Natural killer cell (primary cell): ENCODE measurements around the gene IGFBPL1. TPM values are rescaled to one million over a fixed set of nuclear protein-coding genes. Genes with fewer than 3 reads are reported as not detected.

Source experiments
- ATAC-seq, 3 donors: fragments of 150-1000 bp in 2 of 3; fragments of 200-7000 bp in 1 of 3; cut with Tn5 transposase; 1 replicate in 1 of 3; 2 replicates in 2 of 3; pipeline ENCODE4 v1.10.0; 2021; ENCODE audit warnings: mild to moderate bottlenecking in 2 of 3, moderate library complexity in 2 of 3
- DNase-seq, 2 donors: peaks; one replicate each; pipeline versions ENCODE4 v3.0.0 to v3.0.0-alpha.2; 2013 to 2021; ENCODE audit warnings: mixed read lengths in 1 of 2
- H3K27ac ChIP-seq: one replicate; pipeline ENCODE4 v1.5.1; 2013; ENCODE audit warnings: mild to moderate bottlenecking, low read length
- H3K27me3 ChIP-seq: one replicate; pipeline ENCODE4 v1.6.1; 2013; ENCODE audit warnings: low read length; ENCODE audit not compliant: control insufficient read depth, insufficient read depth
- H3K36me3 ChIP-seq: one replicate; pipeline ENCODE4 v1.6.1; 2013; ENCODE audit warnings: low read length; ENCODE audit not compliant: control insufficient read depth, insufficient read depth
- H3K4me1 ChIP-seq: one replicate; pipeline ENCODE4 v1.6.1; 2013; ENCODE audit warnings: low read length; ENCODE audit not compliant: control insufficient read depth, insufficient read depth
- H3K4me3 ChIP-seq: one replicate; pipeline ENCODE4 v1.5.1; 2013; ENCODE audit warnings: low read length
- H3K9me3 ChIP-seq: one replicate; pipeline ENCODE4 v1.6.1; 2013; ENCODE audit warnings: low read length; ENCODE audit not compliant: control insufficient read depth, insufficient read depth
- H3K27ac Mint-ChIP-seq, 2 donors: one replicate each; pipeline ENCODE4 v1.8.0; 2022; ENCODE audit warnings: mild to moderate bottlenecking in 2 of 2, mixed read lengths in 2 of 2, moderate library complexity in 1 of 2
- H3K27me3 Mint-ChIP-seq, 2 donors: one replicate each; pipeline ENCODE4 v1.8.0; 2022; ENCODE audit warnings: low read depth in 2 of 2, mixed read lengths in 2 of 2
- H3K36me3 Mint-ChIP-seq: one replicate; pipeline ENCODE4 v1.8.0; 2022; ENCODE audit warnings: mixed read lengths
- H3K4me1 Mint-ChIP-seq, 2 donors: one replicate each; pipeline ENCODE4 v1.8.0; 2022; ENCODE audit warnings: mixed read lengths in 2 of 2
- H3K4me3 Mint-ChIP-seq: one replicate; pipeline ENCODE4 v1.8.0; 2022; ENCODE audit warnings: mild to moderate bottlenecking, moderate library complexity, mixed read lengths
- H3K9me3 Mint-ChIP-seq, 2 donors: one replicate each; pipeline ENCODE4 v1.8.0; 2022; ENCODE audit warnings: mixed read lengths in 2 of 2
- WGBS: methylation state at CpG from one replicate; pipeline ENCODE4 v1.1.7; 2013; ENCODE audit warnings: missing lambda C conversion rate; ENCODE audit not compliant: insufficient coverage; 5-methylcytosine and 5-hydroxymethylcytosine counted together
- intact Hi-C: fragments of 100-400 bp; cut with micrococcal nuclease; formaldehyde crosslinking; loops from one replicate; pipeline ENCODE4 v1.14.2; 2022
- total RNA-seq, 4 donors: library from RNA; stranded (reverse); fragments of 120-200 nt in 1 of 4; gene quantifications; one replicate each; pipeline versions ENCODE4 v1.2.3 to v1.2.4, GENCODE V29; 2013 to 2022
- TF ChIP-seq, protein P1 (sequence below): fragments of 200-600 bp; IDR thresholded peaks from one replicate; pipeline ENCODE4 v1.8.0; 2022; ENCODE audit warnings: antibody characterized with exemption

IGFBPL1 gene
- total RNA-seq, 3 donors from 2014 or later (not counting 1 experiment from before 2014, with no cell fraction given): not detected

DNA sequence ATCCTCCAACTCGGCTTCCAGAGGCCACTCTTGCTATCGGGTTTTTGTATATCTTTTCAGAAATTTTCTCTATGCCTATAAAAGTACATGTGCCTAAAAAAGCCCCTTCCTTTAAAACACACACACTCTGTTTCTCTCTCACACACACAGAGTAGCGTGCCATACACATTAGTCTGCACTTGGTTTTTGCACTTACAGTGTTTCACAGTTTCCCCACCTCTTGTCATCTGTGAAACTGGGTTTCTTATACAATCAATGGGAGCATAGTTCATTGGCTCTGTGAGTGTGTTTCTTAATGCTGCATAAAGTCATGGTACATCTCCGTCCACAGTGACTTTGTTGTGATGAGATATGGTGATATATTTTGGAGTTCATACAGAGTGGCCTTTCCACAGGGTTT lies 664 bp upstream of the IGFBPL1 start:
- intact Hi-C loops: no loop called here
- H3K4me3 Mint-ChIP-seq: peak overlapping the region; percentile 55
- TF ChIP-seq, protein P1, sequence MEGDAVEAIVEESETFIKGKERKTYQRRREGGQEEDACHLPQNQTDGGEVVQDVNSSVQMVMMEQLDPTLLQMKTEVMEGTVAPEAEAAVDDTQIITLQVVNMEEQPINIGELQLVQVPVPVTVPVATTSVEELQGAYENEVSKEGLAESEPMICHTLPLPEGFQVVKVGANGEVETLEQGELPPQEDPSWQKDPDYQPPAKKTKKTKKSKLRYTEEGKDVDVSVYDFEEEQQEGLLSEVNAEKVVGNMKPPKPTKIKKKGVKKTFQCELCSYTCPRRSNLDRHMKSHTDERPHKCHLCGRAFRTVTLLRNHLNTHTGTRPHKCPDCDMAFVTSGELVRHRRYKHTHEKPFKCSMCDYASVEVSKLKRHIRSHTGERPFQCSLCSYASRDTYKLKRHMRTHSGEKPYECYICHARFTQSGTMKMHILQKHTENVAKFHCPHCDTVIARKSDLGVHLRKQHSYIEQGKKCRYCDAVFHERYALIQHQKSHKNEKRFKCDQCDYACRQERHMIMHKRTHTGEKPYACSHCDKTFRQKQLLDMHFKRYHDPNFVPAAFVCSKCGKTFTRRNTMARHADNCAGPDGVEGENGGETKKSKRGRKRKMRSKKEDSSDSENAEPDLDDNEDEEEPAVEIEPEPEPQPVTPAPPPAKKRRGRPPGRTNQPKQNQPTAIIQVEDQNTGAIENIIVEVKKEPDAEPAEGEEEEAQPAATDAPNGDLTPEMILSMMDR: no peak

DNA sequence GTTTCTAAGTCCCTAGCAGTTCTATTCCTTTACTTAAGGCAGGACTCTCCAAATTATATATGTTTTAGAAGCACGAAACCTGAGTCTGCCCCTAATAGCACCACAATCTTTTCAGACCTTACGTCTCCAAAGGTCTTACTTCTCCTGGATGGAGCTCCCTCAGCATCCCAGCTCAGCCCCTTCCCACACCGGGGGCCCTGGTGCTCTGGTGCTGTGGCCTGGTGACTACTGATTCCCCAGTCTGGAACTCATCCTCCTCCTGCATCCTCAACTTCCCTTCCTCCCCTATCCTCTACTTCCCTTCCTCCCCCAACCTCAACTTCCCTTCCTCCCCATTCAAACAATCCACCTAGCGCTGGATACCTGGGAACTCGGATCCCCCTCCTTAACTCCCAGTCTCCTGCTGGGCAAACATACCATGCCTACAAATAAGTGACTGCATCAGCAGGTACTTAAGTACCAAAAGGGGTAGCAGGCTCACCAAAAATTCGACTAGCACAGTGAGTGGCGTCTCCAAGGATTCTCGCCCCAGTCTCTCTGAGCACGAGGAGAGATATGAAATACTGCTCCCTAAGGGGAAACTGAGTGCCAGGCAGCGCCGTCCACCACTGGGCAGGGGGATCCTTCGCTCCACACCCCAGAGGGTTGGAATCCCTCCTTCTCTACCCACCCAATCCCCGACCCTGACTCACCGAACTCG lies 831 bp downstream of the IGFBPL1 start:
- ATAC-seq (no peak), DNase-seq (no peak)
- TF ChIP-seq, protein P1: no peak
- peak overlapping the region; percentile 67 for H3K4me3 Mint-ChIP-seq
- intact Hi-C loops: no loop called here
- H3K36me3 ChIP-seq: no peaks in the 10 kb centered on the region
- H3K27me3 ChIP-seq: peaks cover 20% of the 10 kb centered on the region
- H3K4me1 Mint-ChIP-seq: peaks cover 0 to 5% of the 10 kb centered on the region in 2 donors
- no peak overlapping the region for H3K27ac Mint-ChIP-seq
- H3K4me3 ChIP-seq: no peak overlapping the region
- no peaks in the 10 kb centered on the region for H3K4me1 ChIP-seq
- no peaks in the 10 kb centered on the region for H3K9me3 ChIP-seq
- WGBS: 46% methylated on average over 15 of the region's 15 CpGs
- no peak overlapping the region for H3K27ac ChIP-seq
- H3K27me3 Mint-ChIP-seq: peaks cover 42 to 66% of the 10 kb centered on the region in 2 donors
- H3K36me3 Mint-ChIP-seq: no peaks in the 10 kb centered on the region
- no peaks in the 10 kb centered on the region for H3K9me3 Mint-ChIP-seq

More for the DNA sequence above, 664 bp upstream of the IGFBPL1 start:
- DNase-seq (no peak), ATAC-seq (no peak)
- H3K27ac ChIP-seq: no peak overlapping the region
- peaks cover 20% of the 10 kb centered on the region for H3K27me3 ChIP-seq
- peaks cover 0 to 5% of the 10 kb centered on the region in 2 donors for H3K4me1 Mint-ChIP-seq
- H3K9me3 ChIP-seq: no peaks in the 10 kb centered on the region
- no peaks in the 10 kb centered on the region for H3K36me3 Mint-ChIP-seq
- H3K36me3 ChIP-seq: no peaks in the 10 kb centered on the region
- no peak overlapping the region for H3K4me3 ChIP-seq
- WGBS: 73% methylated on average over 4 of the region's 4 CpGs
- peaks cover 39 to 53% of the 10 kb centered on the region in 2 donors for H3K27me3 Mint-ChIP-seq
- no peaks in the 10 kb centered on the region for H3K4me1 ChIP-seq
- no peak overlapping the region for H3K27ac Mint-ChIP-seq
- no peaks in the 10 kb centered on the region for H3K9me3 Mint-ChIP-seq

DNA sequence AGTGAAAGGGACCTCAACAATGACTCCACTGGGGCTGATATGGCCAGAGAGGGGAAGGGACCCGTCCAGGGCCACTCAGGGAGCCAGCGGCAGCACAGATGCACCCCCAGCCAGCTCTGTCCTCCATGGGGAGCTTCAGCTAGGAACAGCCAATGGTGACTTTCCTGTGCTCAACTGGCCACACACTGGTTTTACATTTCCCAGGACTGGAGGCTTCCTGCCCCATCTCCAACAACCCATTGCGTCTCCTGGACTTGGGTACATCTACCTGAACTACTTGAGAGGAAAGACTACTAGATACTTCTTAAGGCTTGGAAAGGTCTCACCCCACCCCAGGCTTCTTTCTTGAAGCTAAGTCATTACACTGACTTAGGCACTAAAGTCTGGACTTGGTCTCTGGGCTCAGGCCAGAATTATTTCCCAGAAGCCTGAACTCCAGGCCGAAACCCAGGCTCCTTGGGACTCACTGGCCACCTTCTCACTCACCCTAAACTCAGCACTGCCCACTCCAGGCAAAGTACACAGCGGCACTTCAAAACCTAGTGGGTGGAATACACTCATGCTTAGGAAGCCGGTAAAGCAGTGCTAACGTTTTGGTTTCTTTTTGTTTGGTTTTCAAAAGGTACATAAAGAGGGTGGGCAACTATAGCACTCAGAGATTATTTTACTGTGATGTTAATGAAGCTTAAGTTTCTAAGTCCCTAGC lies 1.5 kb downstream of the IGFBPL1 start:
- no peaks in the 10 kb centered on the region for H3K4me1 ChIP-seq
- no peaks in the 10 kb centered on the region for H3K9me3 ChIP-seq
- Mint-ChIP-seq H3K36me3 (no peaks in the 10 kb centered on the region), H3K27me3 (peaks cover 37 to 62% of the 10 kb centered on the region in 2 donors), H3K27ac (no peak overlapping the region), H3K4me3 (peak overlapping the region; percentile 67), H3K4me1 (peaks cover 0 to 5% of the 10 kb centered on the region in 2 donors), H3K9me3 (no peaks in the 10 kb centered on the region)
- no peak overlapping the region for H3K4me3 ChIP-seq
- peaks cover 20% of the 10 kb centered on the region for H3K27me3 ChIP-seq
- intact Hi-C loops: no loop called here
- WGBS: 81% methylated on average over 7 of the region's 7 CpGs
- no peak overlapping the region for H3K27ac ChIP-seq
- TF ChIP-seq, protein P1: no peak
- DNase-seq: no peak
- H3K36me3 ChIP-seq: no peaks in the 10 kb centered on the region
- ATAC-seq: no peak
